Bladder microvascular endothelial cell (primary cell): Measurements from ENCODE around the gene CRTC1. TPM values are rescaled to one million over a fixed set of nuclear protein-coding genes. Genes with fewer than 3 reads are reported as not detected.

Source experiments
- total RNA-seq: library from RNA; depleted of rRNA; stranded (reverse); fragments of >200 nt; gene quantifications from 2 replicates; pipeline ENCODE4 v1.2.3, GENCODE V29; 2014

Gene CRTC1
- total RNA-seq, result 0.97 and 2.0 TPM in 2 replicates

DNA sequence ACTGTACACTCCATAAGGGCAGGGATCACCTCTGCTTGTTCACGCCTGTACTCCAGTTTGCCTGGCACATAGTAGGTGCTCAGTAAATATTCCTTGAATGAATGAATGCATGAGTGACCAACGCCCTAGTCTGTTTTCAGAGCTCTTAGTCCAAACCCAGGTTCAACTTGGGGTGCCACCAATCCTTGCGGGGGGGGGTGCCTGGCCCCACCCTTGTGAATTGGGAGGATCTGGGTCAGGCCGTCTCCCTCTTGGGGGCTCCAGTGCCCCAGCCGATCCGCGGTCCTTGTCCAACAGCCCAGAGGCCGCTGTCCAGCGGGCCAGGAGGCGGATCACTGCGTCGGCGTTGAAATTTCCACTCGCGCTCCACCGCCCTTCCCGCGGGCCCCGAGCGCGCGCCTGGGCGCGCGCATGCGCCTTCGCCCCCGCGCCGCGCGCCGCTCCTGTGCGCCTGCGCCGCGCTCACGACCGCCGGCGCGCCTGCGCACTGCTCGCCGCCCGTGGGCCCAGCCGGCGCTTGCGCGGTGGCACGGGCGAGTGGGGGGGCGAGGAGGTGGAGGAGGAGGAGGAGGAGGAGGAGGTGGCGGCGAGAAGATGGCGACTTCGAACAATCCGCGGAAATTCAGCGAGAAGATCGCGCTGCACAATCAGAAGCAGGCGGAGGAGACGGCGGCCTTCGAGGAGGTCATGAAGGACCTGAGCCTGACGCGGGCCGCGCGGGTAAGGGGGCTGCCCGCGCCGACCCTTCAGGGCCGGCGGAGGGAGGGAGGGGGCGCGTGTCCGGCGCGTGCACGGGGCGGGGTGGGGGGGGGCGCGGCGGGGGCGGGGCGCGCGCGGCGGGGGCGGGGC lies at the start of gene CRTC1:
CRTC1 (plus strand) TSS at position 572 of the 849 bp plus-strand sequence; CDS start at position 595, 23 bp downstream.

DNA sequence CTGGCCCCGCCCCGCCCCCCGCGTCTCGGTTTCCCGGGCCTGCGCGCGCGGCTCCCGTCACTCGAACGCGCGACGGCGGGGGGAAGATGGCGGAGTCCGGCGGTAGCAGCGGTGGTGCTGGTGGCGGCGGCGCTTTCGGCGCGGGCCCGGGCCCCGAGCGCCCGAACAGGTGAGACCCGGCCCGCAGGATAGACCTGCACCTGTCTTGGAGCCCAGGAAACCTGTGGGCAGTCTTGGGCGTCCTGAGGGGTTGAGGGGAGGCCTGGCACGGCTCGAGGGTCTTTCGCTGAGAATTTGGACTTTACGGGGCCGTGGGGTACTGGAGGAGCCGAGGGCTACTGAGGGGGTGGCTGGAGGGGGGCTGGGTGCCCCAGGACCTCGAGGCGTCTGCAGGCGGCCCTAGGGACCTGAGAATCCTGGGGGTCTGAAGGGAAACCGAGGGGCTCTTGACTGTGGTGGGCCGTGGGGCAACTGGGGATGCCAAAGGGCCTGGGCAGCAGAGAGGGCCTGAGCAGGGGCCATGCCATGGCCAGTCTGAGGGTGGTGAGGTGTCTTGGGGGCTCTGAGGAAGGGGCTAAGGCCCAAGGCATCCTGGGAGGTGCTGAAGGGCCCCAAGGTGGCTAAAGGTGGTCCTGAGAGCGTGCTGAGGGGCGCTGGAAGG lies 46.4 kb upstream of the CRTC1 start, which contains the start of gene KLHL26:
KLHL26 (plus strand) TSS at position 60 of the 661 bp plus-strand sequence; CDS start at position 87, 27 bp downstream.

DNA sequence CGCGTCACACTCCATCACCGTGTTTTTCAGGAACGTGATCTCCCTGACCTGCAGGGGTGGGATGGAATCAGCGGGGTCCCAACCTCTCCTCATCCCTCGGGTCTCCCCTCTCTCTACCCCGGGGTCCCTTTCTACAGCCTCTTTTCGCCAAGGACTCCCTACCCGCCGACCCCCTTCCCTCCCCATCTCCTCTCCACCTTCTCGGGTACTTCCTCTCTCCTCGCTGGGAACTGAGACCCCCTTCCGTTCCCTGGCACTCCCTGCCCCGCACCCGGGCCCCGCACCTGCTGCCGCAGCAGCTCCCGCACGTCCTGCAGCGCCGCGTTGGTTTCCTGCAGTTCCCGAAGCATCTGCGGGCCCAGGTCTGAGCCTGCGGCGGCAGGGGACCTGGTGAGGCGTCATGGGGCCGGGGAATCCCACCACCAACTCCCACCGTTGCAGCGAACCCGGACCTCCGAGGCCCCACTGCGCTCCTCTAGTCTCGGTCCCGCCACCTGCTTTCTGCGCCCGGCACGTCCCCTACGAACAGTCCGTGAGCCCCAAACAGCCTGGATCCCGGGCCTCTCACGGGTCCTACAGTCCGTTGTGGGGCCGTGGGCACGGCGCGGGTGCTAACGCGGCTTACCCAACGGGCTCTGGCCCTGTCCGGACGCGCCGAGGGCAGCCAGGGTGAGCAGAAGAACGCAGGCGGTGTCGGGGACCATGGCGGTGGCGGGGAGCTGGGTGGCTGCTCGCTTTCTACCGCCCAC lies 107.3 kb downstream of the CRTC1 start, which contains the start of gene COMP:
COMP (minus strand) TSS at position 740 of the 749 bp plus-strand sequence; CDS start at position 704, 36 bp downstream.

DNA sequence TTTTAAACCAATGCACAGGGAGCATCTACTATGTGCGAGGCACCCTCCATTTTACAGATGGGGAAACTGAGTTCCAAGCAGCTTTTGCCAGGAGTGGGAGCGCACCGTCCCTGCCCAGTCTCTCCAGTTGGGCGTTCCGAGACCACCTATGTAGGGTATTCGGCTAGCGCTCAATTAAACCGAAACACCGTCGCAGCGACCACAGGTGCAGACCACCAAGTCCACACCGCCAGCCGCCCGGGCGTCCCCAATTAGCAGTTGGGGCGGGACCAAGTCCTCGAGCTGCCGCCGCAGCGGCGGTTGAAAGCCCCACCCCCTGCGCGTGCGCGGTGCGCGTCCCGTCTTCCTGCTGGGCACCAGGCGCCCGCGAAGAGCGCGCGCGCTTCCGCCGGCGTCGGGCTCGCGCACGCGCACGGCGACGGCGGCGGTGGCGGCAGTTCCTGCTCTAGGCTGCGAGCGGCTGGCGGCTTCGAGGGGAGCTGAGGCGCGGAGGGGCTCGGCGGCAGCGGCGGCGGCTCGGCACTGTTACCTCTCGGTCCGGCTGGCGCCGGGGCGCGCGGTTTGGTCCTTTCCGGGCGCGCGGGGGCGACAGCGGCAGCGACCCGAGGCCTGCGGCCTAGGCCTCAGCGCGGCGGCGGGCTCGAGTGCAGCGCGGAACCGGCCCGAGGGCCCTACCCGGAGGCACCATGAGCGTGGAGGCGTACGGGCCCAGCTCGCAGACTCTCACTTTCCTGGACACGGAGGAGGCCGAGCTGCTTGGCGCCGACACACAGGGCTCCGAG lies 148.2 kb downstream of the CRTC1 start, which contains the start of gene UPF1:
UPF1 (plus strand) TSS at position 436 of the 782 bp plus-strand sequence; CDS start at position 687, 251 bp downstream.

Other genes starting within 250 kb of the CRTC1 start
- gene ISYNA1, start 245.5 kb upstream of the CRTC1 start, total RNA-seq, result 28.7 and 74.6 TPM in 2 replicates
- 13.4 and 16.6 TPM in 2 replicates for gene ELL, start 161.6 kb upstream of the CRTC1 start, total RNA-seq
- gene FKBP8, start 140.1 kb upstream of the CRTC1 start, total RNA-seq, result 142 and 161 TPM in 2 replicates
- gene KXD1, start 125.8 kb upstream of the CRTC1 start, total RNA-seq, result 50.8 and 53.6 TPM in 2 replicates
- gene UBA52, start 111.8 kb upstream of the CRTC1 start, total RNA-seq, result 765 and 812 TPM in 2 replicates
- gene REX1BD, start 94.9 kb upstream of the CRTC1 start, total RNA-seq, result 65.0 and 66.7 TPM in 2 replicates
- under 0.01 and 0.31 TPM in 2 replicates for gene CRLF1, start 76.9 kb upstream of the CRTC1 start, total RNA-seq
- gene TMEM59L, start 70.8 kb upstream of the CRTC1 start, total RNA-seq, result 0.38 TPM in 1 of 2 replicates, not detected in the other
- 1.5 and 9.9 TPM in 2 replicates for gene KLHL26, start 46.7 kb upstream of the CRTC1 start, total RNA-seq
- not detected in 2 replicates for gene COMP, start 107.6 kb downstream of the CRTC1 start, total RNA-seq
- 42.3 and 120 TPM in 2 replicates for gene UPF1, start 148.3 kb downstream of the CRTC1 start, total RNA-seq
- gene CERS1, start 212.5 kb downstream of the CRTC1 start, total RNA-seq, result 1.3 and 5.7 TPM in 2 replicates
- 155 and 192 TPM in 2 replicates for gene COPE, start 235.7 kb downstream of the CRTC1 start, total RNA-seq
- gene DDX49, start 236.0 kb downstream of the CRTC1 start, total RNA-seq, result 43.4 and 59.8 TPM in 2 replicates